ENCODE results near the gene PCDHGC3. TPM values are rescaled to one million over a fixed set of nuclear protein-coding genes. Genes with fewer than 3 reads are reported as not detected.
"Not testable (repeated sequence)": the region's sequence is repeated elsewhere in the genome, so short reads cannot be mapped to it uniquely, and the experiment has no call there.

PCDHGC3 gene
- total and polyA plus RNA-seq, 2 experiments from 2014 or later: 12.9 to 13.8 TPM

DNA sequence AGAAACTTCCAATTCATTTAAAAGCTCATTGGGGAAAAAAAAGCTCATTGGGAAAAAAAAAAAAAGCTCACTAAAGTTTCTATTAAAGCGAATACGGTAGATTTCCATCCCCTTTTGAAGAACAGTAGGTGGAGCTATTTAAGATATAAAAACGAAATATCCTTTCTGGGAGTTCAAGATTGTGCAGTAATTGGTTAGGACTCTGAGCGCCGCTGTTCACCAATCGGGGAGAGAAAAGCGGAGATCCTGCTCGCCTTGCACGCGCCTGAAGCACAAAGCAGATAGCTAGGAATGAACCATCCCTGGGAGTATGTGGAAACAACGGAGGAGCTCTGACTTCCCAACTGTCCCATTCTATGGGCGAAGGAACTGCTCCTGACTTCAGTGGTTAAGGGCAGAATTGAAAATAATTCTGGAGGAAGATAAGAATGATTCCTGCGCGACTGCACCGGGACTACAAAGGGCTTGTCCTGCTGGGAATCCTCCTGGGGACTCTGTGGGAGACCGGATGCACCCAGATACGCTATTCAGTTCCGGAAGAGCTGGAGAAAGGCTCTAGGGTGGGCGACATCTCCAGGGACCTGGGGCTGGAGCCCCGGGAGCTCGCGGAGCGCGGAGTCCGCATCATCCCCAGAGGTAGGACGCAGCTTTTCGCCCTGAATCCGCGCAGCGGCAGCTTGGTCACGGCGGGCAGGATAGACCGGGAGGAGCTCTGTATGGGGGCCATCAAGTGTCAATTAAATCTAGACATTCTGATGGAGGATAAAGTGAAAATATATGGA is 45.2 kb upstream of the PCDHGC3 start, which contains the start of gene PCDHGA12:
Gene PCDHGA12, plus strand, starts transcription at position 176 of the 782 bp plus-strand sequence. Its CDS starts 253 bp downstream, at position 429.
- H3K36me3 Mint-ChIP-seq (ENCODE audit: low read depth): peaks cover 76% of the 10 kb centered on the region
- Histone ChIP-seq H3K27me3 (ENCODE audit: insufficient read depth) (no peaks in the 10 kb centered on the region), H3K27ac (ENCODE audit: low read depth) (no peak within 1 kb of the TSS), H4K20me1 (replicated peaks; ENCODE audit: insufficient read depth) (no peaks in the 10 kb centered on the region), H3K79me2 (replicated peaks; ENCODE audit: insufficient read depth) (no peaks in the 10 kb centered on the region), H3K9me2 (ENCODE audit: insufficient read depth) (no peaks in the 10 kb centered on the region), H3K36me3 (ENCODE audit: insufficient read depth) (peaks cover 8% of the 10 kb centered on the region; the same call in 1 of the 2 replicates), H2AFZ (no peak within 1 kb of the TSS), H3K4me2 (no peak within 1 kb of the TSS), H3F3A (replicated peaks; ENCODE audit: low read depth) (no peaks in the 10 kb centered on the region), H3K4me3 (no peak within 1 kb of the TSS), H3K4me1 (ENCODE audit: insufficient read depth) (no peaks in the 10 kb centered on the region)
- H3K27ac Mint-ChIP-seq: no peak within 1 kb of the TSS
- peaks cover 8% of the 10 kb centered on the region for H3K27me3 Mint-ChIP-seq (ENCODE audit: insufficient read depth, low read depth, poor library complexity)
- peaks cover 82% of the 10 kb centered on the region for H3K9me3 Mint-ChIP-seq
- peak; percentile 42 for DNase-seq (ENCODE audit: low spot score)
- TF ChIP-seq EZH2 (IDR thresholded peaks at IDR 0.05; ENCODE audit: low read depth, unreplicated experiment): no peak
- peak; percentile 34 to 44; a peak in 3 of 4 replicates for TF ChIP-seq CTCF (conservative IDR thresholded peaks at IDR 0.05; ENCODE audit: low read depth in 2 of 2)
- ATAC-seq: no peak
- no peak within 1 kb of the TSS for H3K4me3 Mint-ChIP-seq
- no peaks in the 10 kb centered on the region; the same call in 2 of the 3 replicates for H3K4me1 Mint-ChIP-seq

DNA sequence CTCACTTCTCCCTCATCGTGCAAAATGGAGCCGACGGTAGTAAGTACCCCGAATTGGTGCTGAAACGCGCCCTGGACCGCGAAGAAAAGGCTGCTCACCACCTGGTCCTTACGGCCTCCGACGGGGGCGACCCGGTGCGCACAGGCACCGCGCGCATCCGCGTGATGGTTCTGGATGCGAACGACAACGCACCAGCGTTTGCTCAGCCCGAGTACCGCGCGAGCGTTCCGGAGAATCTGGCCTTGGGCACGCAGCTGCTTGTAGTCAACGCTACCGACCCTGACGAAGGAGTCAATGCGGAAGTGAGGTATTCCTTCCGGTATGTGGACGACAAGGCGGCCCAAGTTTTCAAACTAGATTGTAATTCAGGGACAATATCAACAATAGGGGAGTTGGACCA is 44.5 kb upstream of the PCDHGC3 start:
- H3K79me2 ChIP-seq (replicated peaks; ENCODE audit: insufficient read depth): no peaks in the 10 kb centered on the region
- no peaks in the 10 kb centered on the region for H4K20me1 ChIP-seq (replicated peaks; ENCODE audit: insufficient read depth)
- no peak overlapping the region for H3K4me2 ChIP-seq
- H3K4me3 ChIP-seq: no peak overlapping the region
- no peaks in the 10 kb centered on the region for H3K27me3 ChIP-seq (ENCODE audit: insufficient read depth)
- H3K4me3 Mint-ChIP-seq: no peak overlapping the region
- H3K36me3 ChIP-seq (ENCODE audit: insufficient read depth): peaks cover 8% of the 10 kb centered on the region; the same call in 1 of the 2 replicates
- peaks cover 8% of the 10 kb centered on the region for H3K27me3 Mint-ChIP-seq (ENCODE audit: insufficient read depth, low read depth, poor library complexity)
- TF ChIP-seq ETS1 (IDR thresholded peaks at IDR 0.05): no peak
- TF ChIP-seq NANOG (IDR thresholded peaks at IDR 0.05; ENCODE audit: borderline replicate concordance): no peak
- H3K27ac ChIP-seq (ENCODE audit: low read depth): no peak overlapping the region
- DNase-seq (ENCODE audit: low spot score) (no peak), ATAC-seq (no peak)
- H3K36me3 Mint-ChIP-seq (ENCODE audit: low read depth): peaks cover 68% of the 10 kb centered on the region
- H3K9me2 ChIP-seq (ENCODE audit: insufficient read depth): no peaks in the 10 kb centered on the region
- H3K9me3 Mint-ChIP-seq: peaks cover 74% of the 10 kb centered on the region
- H3F3A ChIP-seq (replicated peaks; ENCODE audit: low read depth): no peaks in the 10 kb centered on the region
- H3K4me1 Mint-ChIP-seq: no peaks in the 10 kb centered on the region
- H2AFZ ChIP-seq: no peak overlapping the region
- no peaks in the 10 kb centered on the region for H3K4me1 ChIP-seq (ENCODE audit: insufficient read depth)
- H3K27ac Mint-ChIP-seq: no peak overlapping the region

GRCh38 chr5:141432308-141432707 is 43.5 kb upstream of the PCDHGC3 start:
- not testable (repeated sequence) for ATAC-seq; H3K4me2 ChIP-seq; H4K20me1 ChIP-seq (replicated peaks; ENCODE audit: insufficient read depth); H3K27me3 ChIP-seq (ENCODE audit: insufficient read depth); H3K9me2 ChIP-seq (ENCODE audit: insufficient read depth); H2AFZ ChIP-seq; H3K36me3 ChIP-seq (ENCODE audit: insufficient read depth); H3K79me2 ChIP-seq (replicated peaks; ENCODE audit: insufficient read depth); H3K27ac ChIP-seq (ENCODE audit: low read depth); H3K4me3 Mint-ChIP-seq; H3K4me3 ChIP-seq; H3F3A ChIP-seq (replicated peaks; ENCODE audit: low read depth); H3K4me1 Mint-ChIP-seq; H3K27me3 Mint-ChIP-seq (ENCODE audit: insufficient read depth, low read depth, poor library complexity); DNase-seq (ENCODE audit: low spot score); H3K27ac Mint-ChIP-seq; H3K4me1 ChIP-seq (ENCODE audit: insufficient read depth)
- H3K36me3 Mint-ChIP-seq (ENCODE audit: low read depth): peaks cover 58% of the 10 kb centered on the region
- H3K9me3 Mint-ChIP-seq: peaks cover 64% of the 10 kb centered on the region

GRCh38 chr5:141432726-141433125 is 43.0 kb upstream of the PCDHGC3 start:
- H3K4me3 Mint-ChIP-seq: not testable (repeated sequence)

More at GRCh38 chr5:141432726-141433125, 43.0 kb upstream of the PCDHGC3 start:
- peaks cover 60% of the 10 kb centered on the region for H3K9me3 Mint-ChIP-seq
- H3K4me2 ChIP-seq; H3K9me2 ChIP-seq (ENCODE audit: insufficient read depth); H3K4me3 ChIP-seq; H3K79me2 ChIP-seq (replicated peaks; ENCODE audit: insufficient read depth); ATAC-seq; H3K4me1 Mint-ChIP-seq; H3F3A ChIP-seq (replicated peaks; ENCODE audit: low read depth); H4K20me1 ChIP-seq (replicated peaks; ENCODE audit: insufficient read depth); H3K27me3 ChIP-seq (ENCODE audit: insufficient read depth); H3K36me3 ChIP-seq (ENCODE audit: insufficient read depth); H3K27me3 Mint-ChIP-seq (ENCODE audit: insufficient read depth, low read depth, poor library complexity); H3K4me1 ChIP-seq (ENCODE audit: insufficient read depth); H2AFZ ChIP-seq; DNase-seq (ENCODE audit: low spot score); H3K27ac ChIP-seq (ENCODE audit: low read depth); H3K27ac Mint-ChIP-seq: not testable (repeated sequence)
- H3K36me3 Mint-ChIP-seq (ENCODE audit: low read depth): peaks cover 54% of the 10 kb centered on the region
